HL-60 (cell line): Measurements from ENCODE around the gene TCAP.

Experiments used
- CTCF ChIP-seq: IDR thresholded peaks from one replicate; pipeline ENCODE4 v1.5.1; 2011; ENCODE audit warnings: low read length, control low read depth, inconsistent platforms; ENCODE audit not compliant: insufficient read depth
- GABPA ChIP-seq: IDR thresholded peaks from 2 replicates; pipeline ENCODE4 v1.6.1; 2012; ENCODE audit warnings: low read depth
- POLR2AphosphoS5 ChIP-seq: IDR thresholded peaks from 2 replicates; pipeline ENCODE4 v1.6.1; 2012; ENCODE audit warnings: low read depth
- SPI1 ChIP-seq: IDR thresholded peaks from 2 replicates; pipeline ENCODE4 v1.6.1; 2012; ENCODE audit warnings: low read depth, mild to moderate bottlenecking, borderline replicate concordance
- TF ChIP-seq, protein P1 (sequence below): IDR thresholded peaks from 2 replicates; pipeline ENCODE4 v1.6.1; 2012; ENCODE audit warnings: low read depth; ENCODE audit not compliant: insufficient replicate concordance

DNA sequence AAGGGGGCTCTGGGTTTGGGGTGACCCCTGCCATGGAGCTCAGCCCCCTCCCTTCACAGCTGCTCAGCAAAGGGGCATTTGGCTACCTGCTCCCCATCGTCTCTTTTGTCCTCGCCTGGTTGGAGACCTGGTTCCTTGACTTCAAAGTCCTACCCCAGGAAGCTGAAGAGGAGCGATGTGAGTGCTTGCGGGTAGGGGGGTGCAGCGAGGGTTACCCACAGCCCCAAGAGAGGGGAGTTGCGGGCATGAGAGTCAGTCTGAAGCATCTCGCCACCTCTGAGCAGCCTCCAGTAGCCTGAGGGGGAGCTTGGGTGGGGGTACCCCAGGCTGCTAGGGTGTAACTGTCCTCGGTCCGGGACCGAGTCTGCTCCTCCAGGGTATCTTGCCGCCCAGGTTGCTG lies 6.8 kb upstream of the TCAP start:
- no peak for TF ChIP-seq CTCF
- TF ChIP-seq, protein P1, sequence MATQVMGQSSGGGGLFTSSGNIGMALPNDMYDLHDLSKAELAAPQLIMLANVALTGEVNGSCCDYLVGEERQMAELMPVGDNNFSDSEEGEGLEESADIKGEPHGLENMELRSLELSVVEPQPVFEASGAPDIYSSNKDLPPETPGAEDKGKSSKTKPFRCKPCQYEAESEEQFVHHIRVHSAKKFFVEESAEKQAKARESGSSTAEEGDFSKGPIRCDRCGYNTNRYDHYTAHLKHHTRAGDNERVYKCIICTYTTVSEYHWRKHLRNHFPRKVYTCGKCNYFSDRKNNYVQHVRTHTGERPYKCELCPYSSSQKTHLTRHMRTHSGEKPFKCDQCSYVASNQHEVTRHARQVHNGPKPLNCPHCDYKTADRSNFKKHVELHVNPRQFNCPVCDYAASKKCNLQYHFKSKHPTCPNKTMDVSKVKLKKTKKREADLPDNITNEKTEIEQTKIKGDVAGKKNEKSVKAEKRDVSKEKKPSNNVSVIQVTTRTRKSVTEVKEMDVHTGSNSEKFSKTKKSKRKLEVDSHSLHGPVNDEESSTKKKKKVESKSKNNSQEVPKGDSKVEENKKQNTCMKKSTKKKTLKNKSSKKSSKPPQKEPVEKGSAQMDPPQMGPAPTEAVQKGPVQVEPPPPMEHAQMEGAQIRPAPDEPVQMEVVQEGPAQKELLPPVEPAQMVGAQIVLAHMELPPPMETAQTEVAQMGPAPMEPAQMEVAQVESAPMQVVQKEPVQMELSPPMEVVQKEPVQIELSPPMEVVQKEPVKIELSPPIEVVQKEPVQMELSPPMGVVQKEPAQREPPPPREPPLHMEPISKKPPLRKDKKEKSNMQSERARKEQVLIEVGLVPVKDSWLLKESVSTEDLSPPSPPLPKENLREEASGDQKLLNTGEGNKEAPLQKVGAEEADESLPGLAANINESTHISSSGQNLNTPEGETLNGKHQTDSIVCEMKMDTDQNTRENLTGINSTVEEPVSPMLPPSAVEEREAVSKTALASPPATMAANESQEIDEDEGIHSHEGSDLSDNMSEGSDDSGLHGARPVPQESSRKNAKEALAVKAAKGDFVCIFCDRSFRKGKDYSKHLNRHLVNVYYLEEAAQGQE = no peak
- TF ChIP-seq POLR2AphosphoS5 = no peak
- no peak for TF ChIP-seq GABPA
- no peak for TF ChIP-seq SPI1
